H4 (cell line): ENCODE measurements around the gene TLE3. TPM values are rescaled to one million over a fixed set of nuclear protein-coding genes. Genes with fewer than 3 reads are reported as not detected.

ENCODE experiments used
- DNase-seq: peaks from one replicate; pipeline ENCODE4 v3.0.0-alpha.2; 2015; ENCODE audit warnings: low spot score
- total RNA-seq: library from RNA; depleted of rRNA; stranded (reverse); fragments of >200 nt; shearing (Covaris generic); gene quantifications from 2 replicates; pipeline ENCODE4 v1.2.3, GENCODE V29; 2014

Gene TLE3
- total RNA-seq, 1 experiment from 2014 or later, result 17.5 TPM

DNA sequence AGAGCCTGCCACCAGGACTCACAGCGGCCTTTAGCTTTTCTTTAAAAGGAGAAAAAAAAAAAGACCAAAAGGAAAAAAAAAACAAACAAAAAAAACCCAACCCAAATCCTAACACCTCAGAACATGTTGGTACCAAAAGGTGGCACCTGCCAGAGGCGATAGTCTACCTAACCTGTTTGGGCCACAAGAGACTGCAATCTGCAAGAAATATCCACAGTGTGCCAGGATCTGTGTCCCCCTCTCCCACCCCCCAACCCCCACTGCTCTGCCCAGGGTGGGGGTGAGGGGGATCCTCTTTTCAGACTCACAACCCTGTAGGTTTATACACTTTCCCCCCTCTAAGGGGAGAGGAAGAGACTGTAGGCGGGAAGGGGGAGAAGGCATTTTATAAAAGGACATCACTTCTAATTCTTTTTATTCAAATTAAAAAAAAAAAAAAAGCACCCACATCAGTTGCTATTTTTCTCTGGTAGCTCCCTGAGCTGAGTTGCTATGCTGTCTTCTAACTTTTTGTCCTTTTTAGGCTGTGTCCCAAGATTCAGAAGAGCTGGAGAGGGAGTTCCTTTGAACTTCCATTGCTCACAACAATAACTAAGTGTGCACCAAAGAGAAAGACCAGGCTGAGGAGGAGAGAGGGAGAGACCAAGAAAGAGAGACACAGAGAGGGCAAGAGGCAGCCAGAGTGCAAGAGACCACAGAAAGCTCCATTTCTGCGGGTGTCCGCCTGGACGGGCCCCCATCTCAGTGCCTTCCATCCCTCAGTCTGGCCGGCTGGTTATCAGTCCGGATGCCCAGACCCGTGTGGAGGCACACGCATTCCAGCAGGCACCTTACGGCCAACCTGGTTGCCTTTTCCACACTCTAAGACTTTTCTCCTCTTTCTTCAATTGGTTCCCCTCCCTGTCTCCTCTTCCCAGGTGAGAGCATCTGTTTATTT lies 48.9 kb downstream of the TLE3 start:
- no peak for DNase-seq

GRCh38 chr15:70048198-70048565 lies 49.5 kb downstream of the TLE3 start:
- DNase-seq, result no peak

DNA sequence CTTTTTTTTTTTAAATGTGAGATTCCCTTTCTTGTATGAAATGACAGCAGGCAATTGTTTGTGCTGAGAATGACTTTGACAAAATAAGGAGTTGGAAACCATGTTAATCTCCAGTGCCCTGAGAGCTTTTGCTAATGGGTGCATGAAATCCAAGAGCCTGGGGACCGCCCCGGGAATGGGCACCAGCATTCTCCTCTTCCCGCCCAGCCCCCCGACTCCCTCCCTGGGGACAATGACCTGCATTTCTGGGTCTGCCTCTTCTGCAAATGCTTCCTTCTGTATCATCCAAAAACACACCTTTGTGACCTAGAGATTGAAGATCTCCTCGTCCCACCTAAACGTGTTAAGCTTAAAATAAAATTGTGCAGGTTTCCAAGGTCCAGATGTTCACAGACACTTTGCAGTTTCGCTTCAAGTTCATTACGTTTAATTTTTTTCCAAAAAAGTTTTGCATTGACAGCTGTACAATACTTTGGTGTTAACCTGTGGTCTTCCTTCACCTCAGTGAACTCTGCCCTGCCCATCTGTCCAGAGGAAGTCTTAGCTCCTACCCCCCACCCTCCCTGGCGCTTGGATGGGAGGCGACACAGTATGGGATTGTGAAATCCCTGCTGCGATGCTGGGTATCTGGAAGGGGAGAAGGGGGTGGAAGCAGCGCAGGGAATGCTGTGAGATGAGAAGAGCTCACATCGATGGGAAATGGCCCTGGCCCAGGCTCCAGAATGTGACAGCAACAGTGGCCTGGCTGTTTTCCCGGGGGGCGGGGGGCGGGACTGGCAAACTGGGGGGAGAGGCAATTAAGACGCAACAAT lies 50.1 kb downstream of the TLE3 start:
- no peak for DNase-seq

DNA sequence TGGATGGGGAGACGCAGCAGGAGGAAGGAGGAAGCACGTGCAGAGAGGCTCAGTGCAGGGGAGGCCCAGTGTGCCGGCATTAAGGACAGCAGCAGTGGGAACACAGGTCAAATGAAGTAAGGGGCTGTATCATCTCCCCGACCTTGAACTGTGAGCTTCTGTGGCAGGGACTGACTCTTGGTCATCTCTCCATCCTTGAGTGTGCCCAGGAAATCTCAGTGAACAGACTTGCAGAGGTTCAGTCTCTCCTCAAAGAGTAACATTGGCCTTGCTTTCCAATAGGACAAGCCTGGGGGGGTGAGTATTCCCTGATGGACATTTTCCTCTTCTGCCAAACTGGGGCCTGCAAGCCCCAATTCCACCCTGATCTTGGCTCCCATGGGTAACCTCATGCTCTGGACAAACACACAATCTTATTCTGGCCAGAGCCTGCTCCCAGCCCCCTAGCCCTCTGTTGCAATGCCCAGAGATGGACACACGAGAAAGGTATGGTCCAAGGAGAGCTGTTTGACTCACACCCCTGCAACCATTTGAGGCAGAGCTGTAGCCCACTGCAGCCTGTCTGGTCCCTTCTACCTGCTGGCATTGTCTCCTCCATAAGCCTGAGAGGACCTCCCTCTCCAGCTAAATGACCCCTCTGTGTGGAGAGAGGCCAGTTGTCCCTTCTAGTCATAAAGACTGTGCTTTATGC lies 50.9 kb downstream of the TLE3 start:
- DNase-seq, result no peak

DNA sequence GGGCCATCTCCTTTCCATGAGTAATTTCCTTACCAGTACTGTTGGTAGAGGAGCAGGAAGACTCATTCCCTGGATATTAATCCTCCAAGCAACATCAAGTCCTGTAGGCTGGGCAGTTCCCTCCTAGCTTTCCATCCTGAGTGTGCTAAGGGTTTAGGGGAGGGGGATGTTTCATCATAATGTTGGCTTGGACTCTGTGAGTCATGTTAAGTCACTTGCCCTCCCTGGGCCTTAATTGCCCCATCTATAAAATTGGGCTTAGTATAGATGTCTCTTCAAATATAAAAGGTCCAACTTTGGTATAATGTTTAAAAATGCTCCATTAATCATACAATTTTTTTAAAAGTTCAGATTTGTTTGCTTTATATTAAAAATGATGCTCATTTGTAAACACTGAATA lies 52.7 kb downstream of the TLE3 start:
- DNase-seq, result no peak

- no peak for DNase-seq
Measured at GRCh38 chr15:70044168-70044567, 53.5 kb downstream of the TLE3 start.

DNA sequence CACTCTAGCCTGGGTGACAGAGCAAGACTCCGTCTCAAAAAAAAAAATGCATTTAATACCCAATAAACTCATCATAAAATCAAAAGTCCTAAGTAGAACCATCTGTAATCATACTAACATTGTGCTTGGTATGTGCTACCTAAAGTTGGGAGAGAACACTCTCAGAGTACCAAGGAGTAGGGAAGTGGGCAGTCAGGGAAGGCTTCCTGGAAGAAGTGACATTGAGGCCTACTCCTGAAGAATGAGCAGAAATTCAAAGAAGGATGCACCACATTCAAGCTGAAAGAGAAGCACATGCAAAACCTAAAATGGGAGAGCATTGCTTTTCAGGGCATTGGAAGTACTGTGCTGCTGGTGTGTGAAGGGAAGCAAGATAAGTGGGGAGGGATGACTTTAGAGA lies 54.1 kb downstream of the TLE3 start:
- no peak for DNase-seq

DNA sequence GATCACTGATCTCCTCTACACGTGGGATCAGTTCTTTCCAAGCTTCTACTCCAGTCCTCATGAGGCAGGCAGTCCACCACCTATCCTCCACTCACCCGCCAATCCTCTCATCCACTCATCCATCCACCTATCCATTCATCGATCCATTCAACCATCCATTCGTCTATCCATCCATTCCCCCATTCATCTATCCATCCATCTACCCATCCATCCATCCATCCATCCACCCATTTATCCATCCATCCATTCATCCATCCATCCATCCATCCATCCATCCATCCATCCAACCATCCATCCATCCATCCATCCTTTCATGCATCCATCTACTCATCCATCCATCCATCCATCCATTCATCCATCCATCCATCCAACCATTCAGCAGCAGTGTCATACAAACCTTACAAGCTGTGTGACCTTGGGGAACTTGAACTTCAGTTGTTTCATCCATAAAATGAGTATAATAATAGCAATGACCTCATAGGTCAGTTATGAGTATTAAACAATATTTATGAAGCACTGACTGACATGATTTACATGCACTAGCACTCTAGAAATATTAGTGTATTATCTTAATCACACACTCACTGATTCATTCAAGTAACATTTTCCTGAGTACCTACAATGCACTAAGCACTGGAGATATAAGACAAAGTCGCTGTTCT lies 55.0 kb downstream of the TLE3 start:
- no peak for DNase-seq

GRCh38 chr15:70039917-70040316 lies 57.8 kb downstream of the TLE3 start:
- no peak for DNase-seq

DNA sequence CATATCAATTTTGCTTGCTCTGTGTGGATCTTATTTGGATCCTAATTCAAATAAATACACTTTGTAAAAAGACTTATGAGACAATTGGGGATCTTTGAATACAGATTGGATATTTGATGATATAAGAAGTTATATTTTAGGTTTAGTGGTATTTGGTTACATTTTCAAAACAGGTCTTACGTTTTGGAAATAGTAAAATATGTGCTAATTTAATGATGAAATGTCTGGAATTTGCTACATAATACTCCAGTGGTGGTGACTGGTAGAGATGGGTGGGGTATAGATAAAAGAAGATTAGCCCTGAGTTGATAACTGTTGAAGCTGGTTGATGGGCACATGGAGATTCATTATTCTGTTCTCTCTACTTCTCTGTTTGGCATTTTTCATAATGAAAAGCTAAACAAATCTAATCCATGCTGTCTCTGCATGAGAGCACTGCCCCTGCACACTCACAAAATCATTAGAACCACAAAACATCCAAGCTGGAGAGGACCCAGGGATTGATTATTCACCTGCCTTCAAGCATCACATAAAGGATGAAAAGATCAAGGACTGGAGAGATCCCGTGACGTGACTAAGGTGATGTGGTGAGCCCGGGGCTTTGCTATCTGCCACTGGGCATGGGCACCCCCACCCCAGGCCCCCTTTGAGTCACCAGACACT lies 58.9 kb downstream of the TLE3 start:
- no peak for DNase-seq

DNA sequence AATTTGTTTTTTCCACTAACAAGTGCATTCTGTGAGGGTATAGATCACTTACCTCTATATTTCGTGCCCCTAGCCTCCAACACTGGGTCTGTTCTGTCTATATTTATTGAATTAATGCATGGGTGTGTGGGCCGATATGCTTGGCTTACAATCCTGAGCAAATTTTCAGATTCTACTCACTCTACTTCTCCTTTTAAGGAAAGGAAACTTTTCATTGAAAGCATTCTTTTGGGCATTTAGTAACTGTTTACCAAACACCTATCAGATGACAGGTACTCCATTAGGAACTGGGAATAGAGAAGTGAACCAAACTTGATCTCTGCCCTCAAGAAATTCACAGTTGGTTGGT lies 60.5 kb downstream of the TLE3 start:
- DNase-seq, result no peak

- no peak for DNase-seq
Measured at GRCh38 chr15:70036585-70037291, 61.0 kb downstream of the TLE3 start.

DNA sequence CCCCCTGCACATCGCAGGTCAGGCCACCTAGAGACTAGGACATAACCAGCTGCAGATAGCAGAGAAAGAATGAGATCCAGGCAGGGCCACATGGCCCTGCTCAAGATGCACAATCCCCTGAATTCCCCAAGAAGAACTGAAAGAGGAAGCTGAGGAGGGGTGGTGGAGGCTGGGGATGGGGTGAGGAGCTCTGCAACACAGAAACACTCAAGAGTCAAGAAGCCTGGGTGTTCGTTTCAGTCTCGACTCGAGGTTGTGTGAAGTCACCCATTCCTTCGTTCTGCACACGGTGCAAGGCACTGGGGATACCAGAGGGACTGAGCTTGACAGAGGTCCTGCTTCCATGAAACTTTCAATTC lies 62.0 kb downstream of the TLE3 start:
- no peak for DNase-seq

- no peak for DNase-seq
Measured at GRCh38 chr15:70035051-70035718, 62.5 kb downstream of the TLE3 start.

GRCh38 chr15:70034596-70034995 lies 63.1 kb downstream of the TLE3 start:
- DNase-seq, result no peak

GRCh38 chr15:70034141-70034540 lies 63.6 kb downstream of the TLE3 start:
- no peak for DNase-seq

DNA sequence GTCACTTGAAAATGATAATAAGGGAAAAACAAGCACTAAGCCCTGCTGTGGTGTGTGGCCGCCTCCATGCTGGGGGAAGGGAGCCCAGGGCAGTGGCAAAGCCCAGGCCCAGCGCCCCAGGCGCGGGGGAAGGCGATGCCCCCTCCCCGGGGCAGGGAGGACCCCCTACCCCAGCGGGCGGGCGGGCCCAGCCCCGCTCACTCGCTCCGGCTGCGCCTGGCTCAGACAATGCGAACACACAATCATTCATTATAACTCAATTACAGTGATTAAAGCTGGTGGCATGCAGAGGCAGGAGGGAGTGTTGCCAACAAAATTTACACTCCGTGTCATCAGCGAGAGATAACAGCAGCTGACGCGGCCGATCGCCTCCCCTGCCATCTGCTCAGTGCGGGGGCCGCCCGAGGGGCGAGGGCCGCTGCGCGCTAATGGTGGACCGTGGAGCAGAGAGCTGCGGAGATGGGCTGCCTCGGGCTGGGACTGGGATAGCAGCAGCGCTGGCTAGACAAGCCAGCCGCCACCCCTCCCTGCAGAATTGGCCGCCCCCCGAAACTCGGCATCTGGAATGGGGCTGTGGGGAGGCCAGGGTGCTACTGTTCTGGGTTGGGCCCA lies 64.1 kb downstream of the TLE3 start:
- no peak for DNase-seq

- no peak for DNase-seq
Measured at GRCh38 chr15:70033109-70033508, 64.6 kb downstream of the TLE3 start.

DNA sequence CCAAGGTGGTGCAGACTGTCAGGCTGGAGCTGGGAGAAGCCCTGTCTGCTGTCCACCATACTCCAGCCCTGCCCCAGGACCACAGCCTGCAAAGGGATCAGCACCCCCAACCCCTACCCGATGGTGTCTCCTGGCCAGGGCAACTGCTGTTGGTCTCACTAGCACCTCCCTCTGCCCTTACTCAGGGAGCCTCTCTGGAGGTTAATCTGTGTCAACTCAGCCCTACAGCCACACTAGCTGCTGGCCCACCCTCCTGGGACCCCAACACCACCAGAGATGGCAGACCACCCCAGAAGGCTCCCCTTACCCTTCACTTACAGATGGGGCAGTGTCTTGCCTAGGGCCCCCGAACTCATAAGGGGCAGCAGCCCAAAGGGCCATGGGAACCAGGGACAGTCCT lies 65.2 kb downstream of the TLE3 start:
- DNase-seq, result no peak

DNA sequence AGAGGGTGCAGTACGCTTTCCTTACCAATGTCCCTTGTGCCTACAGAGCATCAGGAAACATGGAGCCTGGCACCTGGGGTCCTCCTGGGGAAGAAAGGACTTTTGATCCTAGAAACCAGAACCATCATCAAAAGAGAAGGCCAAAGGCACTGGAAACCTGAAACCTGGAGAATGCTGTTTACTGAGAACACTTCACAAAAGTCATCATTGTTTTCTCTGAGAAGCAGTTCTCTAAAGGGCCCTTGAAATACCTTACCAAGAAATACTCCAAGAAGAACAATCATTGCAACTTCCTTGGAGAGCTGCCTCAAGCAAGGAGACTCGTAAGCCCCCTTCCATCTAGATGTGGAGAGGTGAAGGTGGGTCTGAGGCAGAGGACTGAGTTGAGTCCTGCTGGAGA lies 66.0 kb downstream of the TLE3 start:
- no peak for DNase-seq
